Measurements from ENCODE around the gene TMEM164.
"Not testable (repeated sequence)": the region's sequence is repeated elsewhere in the genome, so short reads cannot be mapped to it uniquely, and the experiment has no call there.

TMEM164 gene

GRCh38 chrX:110138557-110138956, 135.6 kb downstream of the TMEM164 start:
- no peak for DNase-seq

DNA sequence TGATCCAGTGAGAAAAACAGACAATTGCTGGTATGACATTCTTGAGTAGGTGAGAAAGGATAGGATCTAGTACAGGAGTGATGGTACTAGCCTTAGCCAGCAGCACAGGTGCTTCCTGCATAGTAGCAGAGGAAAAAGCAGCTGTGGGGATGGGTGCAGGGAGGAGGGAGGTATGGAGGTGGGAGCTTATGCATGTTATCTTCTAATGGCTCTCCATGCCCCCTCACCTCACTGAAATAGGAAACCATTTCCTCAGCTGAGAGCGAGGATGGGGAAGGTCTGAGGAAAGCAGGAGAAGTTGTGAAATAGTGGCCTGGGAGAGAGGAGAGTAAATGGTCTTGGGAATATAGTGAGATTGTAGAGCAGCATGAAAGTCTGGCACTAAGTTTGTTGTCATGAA, 136.3 kb downstream of the TMEM164 start:
- no peak for DNase-seq

DNA sequence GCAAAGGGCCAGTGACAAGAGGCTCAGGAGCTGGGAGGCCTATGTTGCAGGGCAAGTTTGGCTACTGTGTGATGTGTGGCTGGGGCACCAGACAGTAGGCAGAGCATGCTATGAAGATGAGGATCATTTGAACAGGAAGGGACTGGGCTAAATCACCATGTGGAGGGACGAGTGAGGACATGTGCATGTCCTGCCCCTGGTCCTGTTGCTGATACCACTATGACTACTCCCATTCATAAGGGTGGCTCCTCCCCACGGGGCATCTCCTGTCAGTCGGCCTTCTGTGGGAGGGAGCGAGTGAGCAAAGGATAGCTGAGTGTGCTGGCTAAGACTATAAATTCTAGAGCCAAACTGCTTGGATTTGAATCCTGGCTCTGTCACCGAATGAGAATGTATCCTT, 139.2 kb downstream of the TMEM164 start:
- no peak for DNase-seq

DNA sequence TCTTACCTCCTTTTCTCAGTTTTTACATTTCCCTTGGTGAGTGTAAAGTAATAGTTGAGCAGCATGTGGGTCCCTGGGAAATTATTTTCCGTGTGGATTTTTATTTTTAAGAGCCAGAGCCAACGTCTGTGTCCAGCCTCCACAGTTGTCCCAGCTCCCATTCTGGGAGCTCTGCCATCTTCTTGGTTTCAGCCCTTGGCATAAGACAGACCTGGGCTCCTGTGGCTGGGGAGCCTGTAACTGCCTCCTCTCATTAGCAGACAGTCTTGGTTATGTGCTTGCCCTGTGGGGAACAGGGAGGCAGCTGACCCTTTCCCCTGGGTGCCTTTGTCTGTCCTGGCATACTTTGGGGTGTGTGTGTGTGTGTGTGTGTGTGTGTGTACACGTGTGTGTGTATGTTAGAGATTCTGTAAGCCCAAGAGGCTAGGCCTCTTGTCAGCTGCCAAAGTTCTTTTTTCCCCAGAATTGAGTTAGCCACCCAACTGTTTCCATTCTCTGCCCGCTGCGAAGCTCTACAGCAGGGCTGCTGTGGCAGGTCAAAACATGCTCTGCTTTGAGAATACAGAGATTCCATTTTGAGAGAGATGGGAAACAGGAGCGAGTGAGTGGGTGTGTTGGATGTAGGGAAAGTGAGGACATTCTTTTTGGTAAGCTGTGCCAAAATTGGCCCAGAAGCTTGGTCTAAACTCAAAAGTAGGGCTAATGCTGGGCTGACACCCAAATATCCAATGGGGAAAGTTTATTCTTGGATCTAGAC, 140.7 kb downstream of the TMEM164 start:
- DNase-seq, result no peak

DNA sequence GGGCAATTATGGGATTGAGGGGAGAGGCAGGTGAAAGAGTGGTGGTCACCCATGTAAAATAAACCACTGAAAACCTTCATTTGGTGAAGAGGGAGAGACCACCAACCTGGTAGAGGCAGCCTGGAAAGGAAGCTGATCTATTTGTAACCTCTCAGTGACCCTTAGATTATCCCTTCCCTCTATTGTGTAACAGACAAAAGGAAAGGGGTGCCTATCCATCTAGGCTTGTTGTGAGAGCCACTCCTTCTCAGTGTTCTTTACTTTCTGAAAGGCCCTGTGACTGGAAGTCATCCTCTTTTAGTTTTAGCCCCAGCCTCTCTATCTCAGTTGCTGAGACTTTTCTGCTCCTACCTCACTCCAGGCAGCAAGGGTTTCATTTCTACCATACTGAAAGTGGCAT, 142.4 kb downstream of the TMEM164 start:
- no peak for DNase-seq

DNA sequence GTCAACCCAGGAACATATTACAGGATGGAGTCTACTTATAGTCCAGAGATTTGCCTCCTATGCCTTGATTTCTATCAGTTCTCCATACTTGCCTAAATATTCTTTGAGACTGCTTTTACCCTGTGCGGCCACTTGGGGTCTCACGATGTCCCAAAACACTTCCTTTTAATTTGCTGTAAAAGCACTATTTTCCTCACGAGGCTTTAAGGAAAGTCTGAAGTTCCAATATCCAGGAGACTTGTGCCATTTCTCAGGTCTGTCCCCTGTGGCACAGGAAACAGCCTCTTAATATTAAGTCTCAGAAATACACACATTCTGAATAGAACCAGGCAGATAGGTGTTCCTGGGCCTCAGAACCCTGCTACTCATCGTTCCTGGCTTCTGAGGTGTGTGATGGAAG, 142.9 kb downstream of the TMEM164 start:
- no peak for DNase-seq

- DNase-seq, result no peak
These were observed 143.6 kb downstream of the TMEM164 start for GRCh38 chrX:110146521-110146920.

- DNase-seq, result no peak
These were observed 150.3 kb downstream of the TMEM164 start for GRCh38 chrX:110153244-110153643.

GRCh38 chrX:110153896-110154295, 151.0 kb downstream of the TMEM164 start:
- DNase-seq, result no peak

GRCh38 chrX:110154328-110154727, 151.4 kb downstream of the TMEM164 start:
- not testable (repeated sequence) for DNase-seq

- DNase-seq, result no peak
These were observed 152.8 kb downstream of the TMEM164 start for GRCh38 chrX:110155759-110156158.

- no peak for DNase-seq
These were observed 153.3 kb downstream of the TMEM164 start for GRCh38 chrX:110156167-110156754.

DNA sequence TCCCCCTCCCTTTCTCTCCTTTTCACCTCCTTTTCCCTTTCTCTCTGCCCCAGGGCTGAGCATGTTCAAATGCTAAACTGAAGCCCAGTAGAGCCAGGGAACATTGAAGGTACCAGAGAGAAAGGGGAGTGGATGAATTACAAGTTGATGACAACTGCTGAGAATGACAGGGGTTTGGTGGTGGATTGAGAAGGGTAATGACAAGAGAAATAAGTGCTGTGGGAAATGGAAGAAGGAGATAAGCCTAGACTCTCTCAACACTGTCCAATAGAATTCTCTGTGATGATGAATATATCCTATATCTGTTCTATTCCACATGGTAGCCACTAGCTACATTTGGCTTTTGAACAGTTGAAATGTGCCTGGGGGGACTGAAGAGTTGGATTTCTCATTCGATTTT, 154.5 kb downstream of the TMEM164 start:
- DNase-seq, result no peak

DNA sequence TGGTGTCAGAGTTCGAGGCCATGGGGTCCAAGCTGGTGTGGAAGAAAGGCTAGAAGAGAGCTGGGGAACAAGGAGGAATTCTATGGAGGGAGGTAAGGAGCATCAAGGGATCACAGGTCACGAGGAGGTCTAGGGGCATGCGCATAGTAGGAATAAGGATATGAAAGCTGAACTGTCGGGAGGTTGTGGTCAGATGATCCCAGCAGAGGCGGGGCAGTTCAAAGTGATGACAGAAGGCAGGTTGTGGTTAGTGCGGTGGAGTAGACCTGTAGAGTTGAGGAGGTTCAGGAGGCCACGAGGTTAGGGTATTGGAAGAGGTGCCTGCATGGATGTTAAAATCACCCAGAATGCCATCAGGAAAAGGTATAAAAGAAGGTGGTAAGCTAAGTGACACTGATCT, 156.3 kb downstream of the TMEM164 start:
- DNase-seq, result no peak

DNA sequence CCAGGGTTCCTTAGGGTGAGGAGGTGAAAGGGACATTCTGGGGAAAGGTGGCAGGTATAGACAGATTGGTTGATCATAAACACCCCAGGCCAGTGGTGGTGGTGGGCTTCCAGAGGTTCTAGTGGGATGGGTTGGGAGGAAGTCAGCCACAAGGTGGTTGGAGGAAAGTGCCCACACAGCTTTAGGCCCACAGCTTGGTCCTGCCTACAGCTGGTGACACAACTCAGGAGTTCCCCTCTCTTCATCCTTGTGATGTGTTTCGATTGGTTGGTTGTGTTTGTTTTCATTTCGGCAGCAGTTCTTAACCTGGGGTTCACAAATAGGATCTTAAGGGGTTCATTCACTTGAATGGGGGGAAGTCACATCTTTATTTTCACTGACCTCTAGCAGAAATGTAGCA, 157.0 kb downstream of the TMEM164 start:
- DNase-seq, result no peak

DNA sequence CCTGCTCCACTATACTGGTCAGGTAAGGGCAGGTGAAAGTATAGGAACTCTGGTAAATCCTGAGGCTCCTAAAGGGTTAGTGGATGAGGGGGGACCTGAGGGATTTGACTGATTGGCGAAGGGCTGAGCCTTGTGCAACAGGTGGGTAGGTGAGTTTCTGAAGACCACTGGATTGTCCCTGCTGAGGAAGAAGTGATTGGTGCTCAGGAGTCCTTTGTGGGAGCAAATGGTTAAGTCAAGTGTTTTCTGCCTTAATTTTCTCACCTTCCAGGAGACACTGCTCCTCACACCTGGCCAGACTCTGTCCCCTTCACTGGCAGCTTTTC, 158.4 kb downstream of the TMEM164 start:
- DNase-seq, result no peak

- DNase-seq, result no peak
These were observed 159.2 kb downstream of the TMEM164 start for GRCh38 chrX:110162131-110162530.

- no peak for DNase-seq
These were observed 160.0 kb downstream of the TMEM164 start for GRCh38 chrX:110162867-110163266.

DNA sequence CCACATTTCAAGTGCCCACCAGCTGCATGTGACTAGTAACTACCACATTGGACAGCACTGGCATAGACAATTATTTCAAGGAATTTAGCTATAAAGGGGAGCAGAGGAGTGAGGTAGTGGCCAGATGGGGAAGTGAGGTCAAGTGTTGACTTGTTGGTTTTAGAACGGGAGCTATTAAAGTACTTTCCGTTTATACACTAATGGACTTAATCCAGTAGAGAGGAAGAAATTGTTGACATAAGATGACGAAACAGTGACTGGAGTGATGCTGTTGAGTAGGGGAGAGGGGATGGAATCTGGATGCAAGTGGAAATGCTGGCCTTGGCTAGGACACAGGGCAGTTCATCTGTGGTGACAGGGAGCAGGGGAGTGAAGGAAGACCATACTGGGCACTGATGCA, 160.6 kb downstream of the TMEM164 start:
- no peak for DNase-seq

DNA sequence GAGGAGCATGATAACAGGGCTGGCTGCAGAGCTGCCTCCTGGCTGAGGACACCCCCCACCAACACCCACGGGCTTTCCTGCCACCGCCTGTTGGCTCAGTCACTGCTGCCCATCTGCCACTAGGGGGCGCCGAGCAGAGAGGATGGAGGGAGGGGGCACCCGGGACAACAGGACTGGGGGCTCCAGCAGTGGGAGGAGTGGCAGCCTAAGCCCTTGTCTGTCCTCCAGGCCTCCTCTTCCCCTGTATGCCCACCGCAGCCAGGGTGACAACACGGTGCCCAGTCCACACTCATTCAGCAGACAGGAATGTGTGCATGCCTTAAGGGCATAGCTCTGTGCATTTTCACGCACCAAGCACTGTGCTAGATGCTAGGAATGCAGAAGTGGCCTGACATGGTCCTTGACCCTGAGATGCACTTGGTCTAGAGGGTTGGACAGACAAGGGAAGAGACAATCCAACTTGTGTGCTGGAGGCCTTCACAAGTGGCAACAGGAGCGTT, 165.1 kb downstream of the TMEM164 start:
- no peak for DNase-seq

DNA sequence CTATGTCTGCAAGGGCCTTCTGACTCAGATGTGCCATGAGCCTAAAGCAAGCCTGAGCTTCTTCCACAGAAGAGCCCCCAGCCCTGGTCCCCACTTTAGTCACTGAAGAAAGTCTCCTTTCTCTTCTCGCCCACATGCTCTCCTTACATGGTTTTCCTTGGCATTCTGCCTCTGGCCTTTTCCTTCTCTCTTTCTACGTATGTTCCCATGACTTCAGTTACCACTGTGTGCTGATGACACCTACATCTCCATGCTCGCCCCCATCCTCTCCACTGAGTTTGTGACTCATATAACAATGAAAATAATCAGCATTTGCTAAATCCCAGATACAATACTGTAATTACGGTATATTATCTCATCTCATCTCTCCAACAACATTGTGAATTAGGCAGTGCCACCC, 165.7 kb downstream of the TMEM164 start:
- DNase-seq, result no peak

DNA sequence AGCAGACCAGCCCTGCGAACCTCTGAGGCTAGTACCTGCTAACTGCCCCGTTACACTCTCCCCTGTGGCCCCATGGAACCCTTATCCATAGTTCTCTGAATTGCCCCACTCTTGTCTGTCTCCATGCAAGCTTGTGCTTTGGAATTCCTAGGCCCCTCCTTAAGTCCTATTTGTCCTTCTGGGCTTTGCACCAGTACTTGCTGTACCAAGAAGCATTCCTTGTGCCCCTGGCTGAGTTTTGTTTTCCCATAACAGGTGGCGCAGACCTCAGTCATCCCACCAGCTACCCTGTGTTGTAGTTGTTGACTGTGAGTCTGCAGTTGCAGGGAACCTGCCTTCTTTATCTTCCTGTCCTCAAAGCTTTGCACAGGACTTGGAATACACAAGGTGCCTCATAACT, 167.1 kb downstream of the TMEM164 start:
- DNase-seq, result no peak

DNA sequence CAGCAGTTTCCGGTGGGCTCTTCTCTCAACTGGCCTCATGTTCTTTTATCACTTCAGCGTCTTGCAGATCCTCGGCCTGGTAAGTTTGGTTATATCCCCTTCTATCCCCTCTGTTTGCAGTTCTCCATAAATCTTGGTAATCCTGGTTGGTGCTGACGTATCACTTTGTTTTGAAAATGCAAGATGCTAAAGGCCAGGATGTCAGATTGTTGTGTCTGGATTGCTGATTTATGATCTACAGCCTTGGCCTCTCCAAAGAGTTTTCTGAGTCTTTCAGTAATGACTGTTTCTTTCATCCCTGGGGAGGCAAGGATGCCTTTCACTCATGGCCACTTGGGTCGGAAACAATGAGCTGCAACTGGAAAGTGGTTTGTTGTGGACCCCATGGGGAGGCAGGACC, 168.5 kb downstream of the TMEM164 start:
- no peak for DNase-seq

GRCh38 chrX:110172215-110172614, 169.3 kb downstream of the TMEM164 start:
- DNase-seq, result no peak
